ENCODE results near the gene ITK.

Gene ITK

GRCh38 chr5:157180374-157181264 is at the start of gene ITK:
Gene ITK, plus strand, starts transcription at chr5:157180840. Its CDS starts 138 bp downstream, at chr5:157180978.
- in situ Hi-C loops (cut with HindIII; ENCODE audit: low sequenced_read_pairs), result no loop called here

- in situ Hi-C loops (cut with HindIII; ENCODE audit: low sequenced_read_pairs), result no loop called here
These were observed 49.7 kb upstream of the ITK start for GRCh38 chr5:157130925-157131324.

- in situ Hi-C loops (cut with HindIII; ENCODE audit: low sequenced_read_pairs), result no loop called here
These were observed 48.4 kb upstream of the ITK start for GRCh38 chr5:157132281-157132612.

- in situ Hi-C loops (cut with HindIII; ENCODE audit: low sequenced_read_pairs), result no loop called here
These were observed 42.9 kb upstream of the ITK start for GRCh38 chr5:157137691-157138090.

GRCh38 chr5:157142317-157143126 is 38.1 kb upstream of the ITK start, which contains the start of gene MED7:
Gene MED7, minus strand, starts transcription at chr5:157142865. Its CDS starts 3,434 bp downstream, at chr5:157139431.
- in situ Hi-C loops (cut with HindIII; ENCODE audit: low sequenced_read_pairs), result no loop called here

GRCh38 chr5:157143127-157143971 is 37.3 kb upstream of the ITK start:
- in situ Hi-C loops (cut with HindIII; ENCODE audit: low sequenced_read_pairs), result no loop called here

- in situ Hi-C loops (cut with HindIII; ENCODE audit: low sequenced_read_pairs), result no loop called here
These were observed 31.7 kb upstream of the ITK start for GRCh38 chr5:157148734-157149615.

GRCh38 chr5:157150995-157151394 is 29.6 kb upstream of the ITK start:
- in situ Hi-C loops (cut with HindIII; ENCODE audit: low sequenced_read_pairs), result no loop called here

GRCh38 chr5:157155297-157155696 is 25.3 kb upstream of the ITK start:
- in situ Hi-C loops (cut with HindIII; ENCODE audit: low sequenced_read_pairs), result no loop called here

GRCh38 chr5:157157293-157157891 is 23.2 kb upstream of the ITK start:
- in situ Hi-C loops (cut with HindIII; ENCODE audit: low sequenced_read_pairs), result no loop called here

- in situ Hi-C loops (cut with HindIII; ENCODE audit: low sequenced_read_pairs), result no loop called here
These were observed 21.4 kb upstream of the ITK start for GRCh38 chr5:157159209-157159751.

- in situ Hi-C loops (cut with HindIII; ENCODE audit: low sequenced_read_pairs), result no loop called here
These were observed 20.6 kb upstream of the ITK start for GRCh38 chr5:157160001-157160400.

- in situ Hi-C loops (cut with HindIII; ENCODE audit: low sequenced_read_pairs), result no loop called here
These were observed 18.6 kb upstream of the ITK start for GRCh38 chr5:157161996-157162395.

- in situ Hi-C loops (cut with HindIII; ENCODE audit: low sequenced_read_pairs), result no loop called here
These were observed 17.6 kb upstream of the ITK start for GRCh38 chr5:157162919-157163510.

GRCh38 chr5:157164521-157164920 is 16.1 kb upstream of the ITK start:
- in situ Hi-C loops (cut with HindIII; ENCODE audit: low sequenced_read_pairs), result no loop called here

GRCh38 chr5:157165261-157165660 is 15.4 kb upstream of the ITK start:
- in situ Hi-C loops (cut with HindIII; ENCODE audit: low sequenced_read_pairs), result no loop called here

GRCh38 chr5:157165668-157166067 is 15.0 kb upstream of the ITK start:
- in situ Hi-C loops (cut with HindIII; ENCODE audit: low sequenced_read_pairs), result no loop called here

- in situ Hi-C loops (cut with HindIII; ENCODE audit: low sequenced_read_pairs), result no loop called here
These were observed 14.1 kb upstream of the ITK start, which contains the start of gene GARIN3 for GRCh38 chr5:157166214-157167213. Gene GARIN3, minus strand, starts transcription at chr5:157166264. Its CDS starts 96 bp downstream, at chr5:157166168.

Data from DLD1 (cell line).